Measurements from ENCODE around the gene RRAS2. TPM values are rescaled to one million over a fixed set of nuclear protein-coding genes. Genes with fewer than 3 reads are reported as not detected.
"Not testable (repeated sequence)": the region's sequence is repeated elsewhere in the genome, so short reads cannot be mapped to it uniquely, and the experiment has no call there.

Gene RRAS2
- total RNA-seq, 2 experiments from 2014 or later = 54.8 to 60.0 TPM

GRCh38 chr11:14306481-14306880, 52.5 kb downstream of the RRAS2 start:
- DNase-seq = no peak
- Mint-ChIP-seq H3K4me1 (peaks cover 25% of the 10 kb centered on the region), H3K27ac (no peak overlapping the region), H3K36me3 (no peaks in the 10 kb centered on the region), H3K9me3 (no peaks in the 10 kb centered on the region), H3K4me3 (no peak overlapping the region), H3K27me3 (no peaks in the 10 kb centered on the region)
- ATAC-seq (ENCODE audit: low read depth) = no peak
- POLR2A ChIA-PET = no interaction called here

DNA sequence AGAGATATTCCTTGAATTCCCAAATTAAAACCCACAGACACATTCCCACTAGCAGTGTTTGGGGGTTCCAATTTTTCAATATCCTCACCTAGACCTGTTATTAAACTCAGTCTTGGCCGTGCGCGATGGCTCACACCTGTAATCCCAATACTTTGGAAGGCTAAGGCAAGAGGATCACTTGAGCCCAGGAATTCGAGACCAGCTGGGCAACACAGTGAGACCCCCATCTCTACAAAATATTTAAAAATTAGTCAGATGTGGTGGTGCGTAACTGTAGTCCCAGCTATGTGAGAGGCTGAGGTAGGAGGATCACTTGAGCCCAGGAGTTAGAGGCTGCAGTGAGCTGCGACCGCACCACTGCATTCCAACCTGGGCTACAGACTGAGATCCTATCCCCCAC, 53.3 kb downstream of the RRAS2 start:
- Mint-ChIP-seq H3K9me3 (no peaks in the 10 kb centered on the region), H3K27me3 (no peaks in the 10 kb centered on the region), H3K27ac (no peak overlapping the region), H3K4me3 (no peak overlapping the region), H3K36me3 (no peaks in the 10 kb centered on the region), H3K4me1 (peaks cover 25% of the 10 kb centered on the region)
- DNase-seq = no peak
- POLR2A ChIA-PET = no interaction called here
- no peak for ATAC-seq (ENCODE audit: low read depth)

GRCh38 chr11:14304601-14305000, 54.4 kb downstream of the RRAS2 start:
- ATAC-seq (ENCODE audit: low read depth) (no peak), DNase-seq (no peak)
- POLR2A ChIA-PET = interaction anchor here (1.1 kb wide), 1 partner anchor 15 kb away, joined by 3 read pairs; no protein-coding TSS in a partner anchor
- Mint-ChIP-seq H3K27me3 (no peaks in the 10 kb centered on the region), H3K36me3 (no peaks in the 10 kb centered on the region), H3K4me3 (no peak overlapping the region), H3K4me1 (peaks cover 25% of the 10 kb centered on the region), H3K9me3 (no peaks in the 10 kb centered on the region), H3K27ac (no peak overlapping the region)

GRCh38 chr11:14300661-14301304, 58.2 kb downstream of the RRAS2 start:
- no peaks in the 10 kb centered on the region for H3K9me3 Mint-ChIP-seq

DNA sequence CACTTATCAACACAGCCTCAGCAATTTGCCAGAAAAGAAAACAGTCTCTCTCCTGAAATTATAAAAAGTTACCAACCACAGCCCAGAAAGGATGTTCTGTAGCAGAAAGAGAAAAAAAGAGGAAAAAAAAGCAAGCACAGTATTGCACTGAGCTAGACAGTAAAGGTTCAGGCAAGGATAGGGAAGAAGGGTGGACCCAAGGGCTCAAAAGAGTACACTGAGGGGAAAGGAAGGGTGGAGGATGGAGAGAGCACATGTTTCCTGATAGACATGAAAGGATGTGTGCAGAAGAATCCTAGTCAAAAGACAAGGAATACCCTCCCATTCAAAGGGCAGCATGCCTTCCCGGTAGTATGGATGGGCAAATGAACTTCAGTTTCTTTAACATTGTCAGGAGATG, 59.1 kb downstream of the RRAS2 start:
- H3K4me3 Mint-ChIP-seq = no peak overlapping the region
- POLR2A ChIA-PET = no interaction called here
- H3K27me3 Mint-ChIP-seq = no peaks in the 10 kb centered on the region
- DNase-seq (no peak), ATAC-seq (ENCODE audit: low read depth) (no peak)
- peaks cover 18% of the 10 kb centered on the region for H3K4me1 Mint-ChIP-seq
- no peak overlapping the region for H3K27ac Mint-ChIP-seq
- no peaks in the 10 kb centered on the region for H3K9me3 Mint-ChIP-seq
- H3K36me3 Mint-ChIP-seq = peaks cover 4% of the 10 kb centered on the region

More at GRCh38 chr11:14300661-14301304, 58.2 kb downstream of the RRAS2 start:
- DNase-seq (peak; percentile 35), ATAC-seq (ENCODE audit: low read depth) (peak; percentile 87)
- Mint-ChIP-seq H3K27me3 (no peaks in the 10 kb centered on the region), H3K4me3 (no peak overlapping the region), H3K27ac (no peak overlapping the region), H3K4me1 (peaks cover 21% of the 10 kb centered on the region), H3K36me3 (no peaks in the 10 kb centered on the region)
- POLR2A ChIA-PET = no interaction called here

DNA sequence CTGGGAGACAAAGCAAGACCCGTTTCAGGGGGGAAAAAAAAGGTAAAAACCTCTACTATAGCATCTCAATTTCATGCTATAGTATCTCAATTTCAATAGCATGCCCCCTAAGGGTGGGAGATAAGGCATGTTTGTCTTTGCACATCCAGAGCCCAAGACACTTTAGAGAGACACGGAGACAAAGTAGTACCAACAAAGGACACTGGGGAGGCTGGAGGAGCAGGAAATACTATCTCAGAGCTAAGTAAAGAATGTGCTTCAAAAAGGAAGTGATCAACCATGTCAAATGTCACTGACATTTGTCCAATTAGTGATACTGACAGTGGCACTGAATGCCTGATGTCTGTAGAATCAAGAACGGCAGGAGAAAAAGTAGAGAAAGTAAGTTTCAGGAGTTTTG, 68.6 kb downstream of the RRAS2 start:
- H3K27me3 Mint-ChIP-seq = no peaks in the 10 kb centered on the region
- POLR2A ChIA-PET = no interaction called here
- ATAC-seq (ENCODE audit: low read depth) (no peak), DNase-seq (no peak)
- no peak overlapping the region for H3K27ac Mint-ChIP-seq
- no peak overlapping the region for H3K4me3 Mint-ChIP-seq
- H3K9me3 Mint-ChIP-seq = no peaks in the 10 kb centered on the region
- peaks cover 30% of the 10 kb centered on the region for H3K4me1 Mint-ChIP-seq
- H3K36me3 Mint-ChIP-seq = peaks cover 57% of the 10 kb centered on the region

DNA sequence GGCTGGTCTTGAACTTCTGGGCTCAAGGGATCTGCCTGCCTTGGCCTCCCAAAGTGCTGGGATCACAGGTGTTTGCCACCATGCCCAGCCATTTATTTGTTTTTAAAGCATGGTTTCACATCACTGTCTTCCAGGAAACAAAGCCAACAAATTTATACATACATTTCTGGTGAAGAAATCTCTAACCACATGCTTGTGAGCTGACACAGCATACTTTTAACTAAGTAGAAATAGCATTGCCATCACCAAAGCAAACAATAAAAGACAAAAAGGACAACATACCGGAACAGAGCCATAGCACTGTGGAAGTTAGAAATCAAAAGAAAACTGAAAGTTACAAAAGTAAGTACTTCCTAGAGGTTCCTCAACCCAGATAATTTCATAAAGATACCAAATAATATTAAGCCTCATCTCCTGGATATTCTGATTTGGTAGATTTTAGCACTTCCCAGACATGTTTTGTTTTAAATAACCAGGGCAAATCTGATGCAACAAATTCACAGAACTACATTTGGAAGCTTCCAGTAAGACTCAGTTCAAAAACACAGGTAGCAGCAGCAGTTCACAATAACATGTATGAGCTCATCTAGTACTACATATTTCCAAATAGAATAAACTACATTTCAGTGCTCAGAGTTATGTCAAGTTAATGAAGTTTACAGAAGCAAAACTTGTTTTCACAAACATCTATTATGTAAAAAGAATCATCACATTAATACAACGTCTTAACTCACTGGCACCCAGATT, 70.6 kb downstream of the RRAS2 start:
- Mint-ChIP-seq H3K27me3 (no peaks in the 10 kb centered on the region), H3K9me3 (no peaks in the 10 kb centered on the region), H3K4me3 (peak overlapping the region; percentile 64), H3K4me1 (peaks cover 28% of the 10 kb centered on the region), H3K27ac (peak overlapping the region; percentile 87), H3K36me3 (peaks cover 42% of the 10 kb centered on the region)
- POLR2A ChIA-PET = interaction anchor here (0.6 kb wide), 1 partner anchor 50 kb away, joined by 3 read pairs; no protein-coding TSS in a partner anchor
- ATAC-seq (ENCODE audit: low read depth) (peak; percentile 54), DNase-seq (no peak)

- ATAC-seq (ENCODE audit: low read depth); POLR2A ChIA-PET; H3K9me3 Mint-ChIP-seq; H3K27ac Mint-ChIP-seq; DNase-seq; H3K4me3 Mint-ChIP-seq; H3K27me3 Mint-ChIP-seq: not testable (repeated sequence)
- Mint-ChIP-seq H3K36me3 (peaks cover 48% of the 10 kb centered on the region), H3K4me1 (peaks cover 14% of the 10 kb centered on the region)
Measured at GRCh38 chr11:14278869-14279268, 80.1 kb downstream of the RRAS2 start.

GRCh38 chr11:14275076-14275475, 83.9 kb downstream of the RRAS2 start:
- H3K27ac Mint-ChIP-seq = peak overlapping the region; percentile 17
- POLR2A ChIA-PET = no interaction called here
- H3K4me1 Mint-ChIP-seq = peaks cover 34% of the 10 kb centered on the region
- H3K9me3 Mint-ChIP-seq = peaks cover 1% of the 10 kb centered on the region
- H3K4me3 Mint-ChIP-seq = no peak overlapping the region
- no peak for DNase-seq
- no peak for ATAC-seq (ENCODE audit: low read depth)
- H3K27me3 Mint-ChIP-seq = no peaks in the 10 kb centered on the region
- peaks cover 46% of the 10 kb centered on the region for H3K36me3 Mint-ChIP-seq

DNA sequence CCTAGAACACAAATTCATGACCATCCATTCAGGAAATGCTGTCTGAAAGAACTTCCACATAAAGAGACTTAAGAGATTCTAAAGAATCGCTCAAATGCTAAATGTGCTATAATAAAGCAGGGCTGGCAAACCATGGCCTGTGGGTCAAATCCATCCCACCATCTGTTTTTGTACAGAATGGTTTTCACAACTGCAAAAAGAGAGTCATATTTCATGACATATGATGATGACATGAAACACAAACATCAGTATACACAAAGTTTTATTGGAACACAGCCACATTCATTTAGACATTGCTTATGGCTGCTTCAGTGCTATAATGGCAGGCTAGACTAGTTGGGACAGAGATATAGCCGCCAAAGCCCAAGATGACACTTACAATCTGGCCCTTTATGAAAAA, 85.1 kb downstream of the RRAS2 start:
- H3K4me3 Mint-ChIP-seq = no peak overlapping the region
- no peak for DNase-seq
- H3K36me3 Mint-ChIP-seq = peaks cover 44% of the 10 kb centered on the region
- H3K9me3 Mint-ChIP-seq = peaks cover 1% of the 10 kb centered on the region
- H3K27me3 Mint-ChIP-seq = no peaks in the 10 kb centered on the region
- H3K27ac Mint-ChIP-seq = peak overlapping the region; percentile 13
- ATAC-seq (ENCODE audit: low read depth) = no peak
- peaks cover 34% of the 10 kb centered on the region for H3K4me1 Mint-ChIP-seq
- POLR2A ChIA-PET = no interaction called here

DNA sequence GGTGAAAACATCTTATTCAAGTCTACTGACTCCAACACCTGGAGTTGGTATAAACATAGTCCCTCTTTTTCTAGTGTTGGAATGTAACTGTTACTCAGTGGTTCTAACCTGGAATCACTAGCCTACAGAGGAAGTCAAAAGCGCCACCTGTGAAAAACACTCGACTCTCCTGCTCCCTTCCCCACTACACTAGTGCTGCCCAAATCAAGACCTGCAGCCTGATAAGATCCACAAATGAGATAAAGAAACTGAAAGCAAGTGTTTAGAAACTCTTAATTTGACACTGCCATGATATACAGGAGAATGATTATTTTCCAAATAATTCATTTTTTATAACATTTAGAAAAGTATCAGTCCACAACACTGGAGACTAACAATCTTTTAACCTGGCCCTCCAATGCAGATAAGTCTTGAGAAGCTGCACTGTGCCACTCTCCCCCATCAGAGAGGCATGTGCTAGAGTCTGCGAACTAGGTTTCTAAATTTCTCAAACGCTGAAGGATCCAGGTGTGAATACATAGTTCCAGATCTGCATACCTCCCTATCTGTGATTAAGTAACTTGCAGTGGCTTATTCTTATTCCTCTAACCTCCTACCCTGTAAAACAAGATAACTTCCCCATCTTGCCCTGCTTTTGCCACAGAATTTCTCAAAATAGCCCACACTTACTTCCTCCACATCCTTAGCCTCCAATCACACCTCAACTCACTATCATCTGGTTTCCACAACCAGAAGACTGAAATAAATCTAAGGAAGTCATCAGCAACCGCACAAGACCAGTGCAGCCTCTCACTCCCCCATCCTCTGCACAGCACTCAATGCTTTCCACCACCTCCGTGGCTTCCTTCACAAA, 88.1 kb downstream of the RRAS2 start:
- POLR2A ChIA-PET = no interaction called here
- Mint-ChIP-seq H3K4me1 (peaks cover 27% of the 10 kb centered on the region), H3K27me3 (no peaks in the 10 kb centered on the region), H3K36me3 (peaks cover 42% of the 10 kb centered on the region), H3K9me3 (no peaks in the 10 kb centered on the region), H3K27ac (peak overlapping the region; percentile 86), H3K4me3 (peak overlapping the region; percentile 75)
- DNase-seq (no peak), ATAC-seq (ENCODE audit: low read depth) (peak; percentile 91)

- POLR2A ChIA-PET = no interaction called here
- H3K4me1 Mint-ChIP-seq = peaks cover 23% of the 10 kb centered on the region
- H3K36me3 Mint-ChIP-seq = peaks cover 43% of the 10 kb centered on the region
- ATAC-seq (ENCODE audit: low read depth) = no peak
- no peak for DNase-seq
- peak overlapping the region; percentile 31 for H3K27ac Mint-ChIP-seq
- H3K4me3 Mint-ChIP-seq = peak overlapping the region; percentile 75
- H3K27me3 Mint-ChIP-seq = no peaks in the 10 kb centered on the region
- H3K9me3 Mint-ChIP-seq = peaks cover 4% of the 10 kb centered on the region
Measured at GRCh38 chr11:14269692-14270573, 89.0 kb downstream of the RRAS2 start.

Measured in activated naive CD8-positive, alpha-beta T cell treated with anti-CD3 and anti-CD28 coated beads, Interleukin-2, amount 10 ng/mL, durations not matched to agents 7 days and 5 days (primary cell).